ENCODE data around the gene TBC1D16.
"Not testable (repeated sequence)": the region's sequence is repeated elsewhere in the genome, so short reads cannot be mapped to it uniquely, and the experiment has no call there.

TBC1D16 gene

DNA sequence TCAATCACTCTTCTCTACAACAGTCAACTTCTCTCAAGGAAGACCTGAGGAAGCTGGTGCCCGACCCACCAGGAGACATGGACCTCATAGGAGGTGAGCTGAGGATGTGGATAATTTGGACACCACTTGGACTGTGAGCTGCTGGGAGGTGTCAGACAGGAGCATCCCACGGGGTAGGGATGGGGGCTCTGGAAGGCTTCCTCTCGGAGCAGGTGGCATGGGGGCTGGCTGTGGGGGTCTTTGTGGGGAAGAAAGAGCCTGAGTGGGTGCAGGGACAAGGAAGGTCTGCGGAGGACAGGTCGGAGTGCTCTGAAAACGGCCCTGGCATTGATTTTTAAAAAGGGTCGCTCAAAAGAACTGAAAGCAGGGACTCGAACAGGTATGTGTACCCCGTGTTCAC, 64.0 kb downstream of the TBC1D16 start:
- no peak for DNase-seq

DNA sequence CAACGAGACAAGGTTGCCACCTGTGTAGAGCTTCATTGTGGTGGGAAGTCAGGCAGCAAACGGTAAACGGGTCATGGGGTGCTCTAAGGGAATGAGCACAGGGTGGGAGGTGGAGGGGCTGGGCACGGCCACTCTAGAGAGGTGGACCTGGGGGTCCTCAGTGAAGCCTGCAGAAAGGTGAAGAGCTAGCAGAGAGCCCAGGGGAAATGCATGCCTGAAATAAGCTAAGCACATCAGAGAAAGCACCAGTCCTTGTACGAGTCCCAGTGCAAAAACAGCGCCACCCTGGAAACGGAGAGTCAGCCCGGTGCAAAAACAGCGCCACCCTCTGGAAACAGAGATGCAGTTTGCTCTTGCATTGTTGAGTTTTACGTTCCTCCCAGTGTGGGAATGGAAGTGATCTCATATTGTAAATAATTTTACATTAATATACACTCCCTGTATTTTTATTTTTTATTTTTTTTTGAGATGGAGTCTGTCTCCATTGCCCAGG, 65.0 kb downstream of the TBC1D16 start:
- no peak for DNase-seq

DNA sequence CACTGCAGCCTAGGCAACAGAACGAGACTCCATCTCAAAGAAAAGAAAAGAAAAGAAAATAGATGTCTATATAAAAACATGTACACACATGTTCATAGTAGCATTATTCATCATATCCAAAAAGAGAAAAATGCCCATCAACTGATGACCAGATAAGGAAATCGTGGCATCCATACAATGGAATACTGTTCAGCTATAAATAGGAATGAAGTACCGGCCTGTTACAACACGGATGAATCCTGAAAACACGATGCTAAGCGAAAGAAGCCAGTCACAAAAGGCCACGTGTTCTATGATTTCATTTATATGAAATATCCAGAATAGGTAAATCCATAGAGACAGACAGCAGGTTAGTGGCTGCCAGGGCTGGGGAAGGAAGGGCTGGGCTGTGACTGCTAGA, 65.8 kb downstream of the TBC1D16 start:
- DNase-seq, result no peak

DNA sequence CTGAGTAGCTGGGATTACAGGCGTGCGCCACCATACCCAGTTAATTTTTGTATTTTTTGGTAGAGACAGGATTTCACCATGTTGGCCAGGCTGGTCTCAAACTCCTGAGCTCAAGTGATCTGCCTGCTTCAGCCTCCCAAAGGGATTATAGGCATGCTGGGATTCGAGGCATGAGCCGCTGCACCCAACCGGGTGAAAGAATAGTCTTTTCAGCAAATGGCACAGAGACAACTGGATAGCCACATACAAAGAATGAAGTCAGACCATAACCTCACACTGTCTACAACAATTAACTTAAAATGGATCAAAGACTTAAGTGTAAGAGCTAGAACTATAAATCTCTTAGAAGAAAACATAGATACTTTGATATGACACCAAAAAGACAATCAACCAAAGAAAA, 67.6 kb downstream of the TBC1D16 start:
- DNase-seq, result no peak

DNA sequence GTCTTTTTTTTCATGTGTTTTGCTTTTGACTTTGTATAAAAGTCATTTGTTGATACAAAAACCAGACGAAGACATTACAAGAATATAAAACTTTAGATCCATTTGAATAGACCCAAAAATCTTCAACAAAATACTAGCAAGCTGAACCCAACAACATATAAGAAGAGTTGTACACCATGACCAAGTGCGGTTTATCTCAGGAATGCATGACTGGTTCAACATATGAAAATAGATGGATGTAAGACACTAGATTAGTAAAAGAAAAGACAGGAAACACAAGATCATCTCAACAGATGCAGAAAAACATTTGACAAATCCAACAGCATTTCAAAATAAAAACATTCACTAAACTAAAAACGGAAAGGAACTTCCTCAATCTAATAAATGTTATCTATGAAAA, 69.0 kb downstream of the TBC1D16 start:
- DNase-seq, result no peak

DNA sequence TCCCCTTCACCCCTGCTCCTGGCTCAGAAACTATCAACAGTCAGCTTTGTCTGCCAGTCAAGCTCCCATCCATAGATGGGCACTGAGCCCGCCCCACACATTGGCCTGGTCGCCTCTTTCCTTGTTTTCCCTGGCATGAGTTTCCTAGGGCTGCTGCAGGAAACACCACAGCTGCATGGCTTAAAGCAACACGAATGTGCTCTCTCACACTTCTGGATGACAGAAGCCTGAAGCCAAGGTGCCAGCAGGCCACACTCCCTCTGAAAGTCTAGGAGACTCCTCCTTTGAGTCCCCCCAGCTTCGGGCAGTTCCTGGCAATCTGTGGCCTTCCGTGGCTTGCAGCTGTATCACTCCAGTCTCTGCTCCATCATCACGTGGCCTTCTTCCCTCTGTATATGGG, 69.9 kb downstream of the TBC1D16 start:
- no peak for DNase-seq

DNA sequence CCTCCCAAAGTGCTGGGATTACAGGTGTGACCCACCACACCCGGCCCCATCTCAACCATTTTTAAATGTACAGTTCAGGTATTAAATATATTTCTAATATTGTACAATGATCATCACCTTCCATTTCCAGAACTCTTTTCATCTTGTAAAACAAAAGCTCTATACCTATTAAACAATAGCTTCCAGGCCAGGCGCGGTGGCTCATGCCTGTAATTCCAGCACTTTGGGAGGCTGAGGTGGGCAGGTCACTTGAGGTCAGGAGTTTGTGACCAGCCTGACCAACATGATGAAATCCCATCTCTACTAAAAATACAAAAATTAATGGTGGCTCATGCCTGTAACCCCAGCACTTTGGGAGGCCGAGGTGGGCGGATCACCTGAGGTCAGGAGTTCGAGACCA, 73.2 kb downstream of the TBC1D16 start:
- not testable (repeated sequence) for DNase-seq

DNA sequence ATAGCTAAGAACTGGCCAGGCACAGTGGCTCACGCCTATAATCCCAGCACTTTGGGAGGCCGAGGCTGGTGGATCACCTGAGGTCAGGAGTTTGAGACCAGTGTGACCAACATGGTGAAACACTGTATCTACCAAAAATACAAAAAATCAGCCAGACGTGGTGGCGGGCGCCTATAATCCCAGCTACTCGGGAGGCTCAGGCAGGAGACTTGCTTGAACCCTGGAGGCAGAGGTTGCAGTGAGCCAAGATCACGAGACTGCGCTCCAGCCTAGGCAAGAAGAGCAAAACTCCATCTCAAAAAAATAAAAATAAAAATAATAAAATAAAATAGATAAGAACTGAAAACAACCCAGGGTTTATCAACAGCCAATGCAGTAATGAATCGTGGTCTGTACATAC, 74.1 kb downstream of the TBC1D16 start:
- DNase-seq, result not testable (repeated sequence)

DNA sequence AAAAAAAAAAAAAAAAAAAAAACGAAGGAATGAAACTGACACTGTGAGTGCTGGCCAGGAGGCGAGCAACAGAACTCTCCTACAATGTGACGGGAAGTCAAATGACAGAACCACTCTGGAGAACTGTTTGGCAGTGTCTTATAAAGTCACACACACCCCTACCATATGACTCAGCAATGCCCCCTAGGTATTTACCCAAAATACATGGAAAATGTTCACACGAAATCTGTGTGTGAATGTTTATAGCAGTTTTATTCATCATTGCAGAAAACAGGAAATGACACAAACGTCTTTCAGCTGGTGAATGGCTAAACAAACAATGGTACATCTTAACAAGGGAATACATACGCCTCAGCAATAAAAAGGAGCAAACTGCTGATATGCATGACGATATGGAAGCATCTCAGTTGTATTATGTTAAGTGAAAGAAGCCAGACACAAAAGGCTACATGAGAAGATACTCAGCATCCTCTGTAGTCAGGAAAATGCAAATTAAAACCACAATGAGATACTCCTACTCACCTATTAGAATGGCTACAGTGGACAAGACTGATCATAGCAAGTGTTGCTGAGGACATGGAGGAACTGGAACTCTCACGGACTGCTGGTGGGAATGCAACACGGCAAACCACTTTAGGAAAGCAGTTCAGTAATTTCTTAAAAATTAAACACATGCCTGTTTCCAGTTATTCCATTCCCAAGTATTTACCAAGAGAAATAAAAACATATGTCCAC, 74.7 kb downstream of the TBC1D16 start:
- DNase-seq, result no peak

DNA sequence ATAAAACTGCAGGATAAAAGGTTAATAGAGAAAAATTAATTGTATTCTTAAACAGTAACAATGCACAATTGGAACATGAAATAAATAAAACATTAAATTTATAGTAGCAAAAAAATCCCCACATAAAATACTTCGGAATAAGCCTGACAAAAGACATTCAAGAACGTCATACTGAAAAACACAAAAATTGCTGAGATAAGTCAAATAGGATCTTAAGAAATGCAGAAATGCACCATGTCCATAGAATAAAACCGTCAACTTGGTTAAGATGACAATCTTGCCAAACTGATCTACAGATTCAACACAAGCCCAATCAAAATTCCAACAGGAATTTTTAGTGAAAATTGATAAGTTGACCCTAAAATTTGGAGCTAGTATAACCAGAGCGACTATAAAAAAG, 76.6 kb downstream of the TBC1D16 start:
- DNase-seq, result no peak

DNA sequence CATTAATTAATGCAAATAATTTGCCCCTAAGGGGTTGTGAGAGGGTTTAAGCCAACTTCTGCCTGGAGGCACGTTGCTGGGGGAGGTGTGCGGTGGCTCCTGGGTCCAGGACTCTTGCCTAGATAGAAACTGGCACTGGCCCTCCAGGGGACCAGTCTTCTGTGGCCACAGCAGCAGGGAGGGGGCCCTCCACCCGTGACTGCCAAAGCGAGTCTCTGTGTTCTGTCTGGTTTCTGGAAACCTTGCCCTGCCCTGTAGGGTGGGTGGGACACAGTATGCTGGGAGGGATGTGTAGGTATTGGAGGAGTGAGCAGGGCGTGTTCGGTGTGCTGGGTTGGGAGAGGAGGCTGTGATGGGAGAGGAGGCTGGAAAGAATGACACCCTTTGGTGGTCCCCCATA, 78.8 kb downstream of the TBC1D16 start:
- no peak for DNase-seq

DNA sequence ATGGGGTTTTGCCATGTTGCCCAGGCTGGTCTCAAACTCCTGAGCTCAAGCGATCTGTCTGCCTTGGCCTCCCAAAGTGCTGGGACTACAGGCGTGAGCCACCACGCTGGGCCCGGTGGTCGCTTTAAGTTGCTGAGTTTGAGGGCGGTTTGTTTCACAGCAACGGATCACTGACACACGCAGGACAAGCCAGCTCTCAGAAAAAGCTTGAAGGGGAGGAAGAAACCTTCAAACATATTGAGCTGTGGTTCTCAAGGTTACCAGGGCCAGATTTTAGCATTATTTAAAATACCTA, 79.3 kb downstream of the TBC1D16 start:
- DNase-seq, result not testable (repeated sequence)

DNA sequence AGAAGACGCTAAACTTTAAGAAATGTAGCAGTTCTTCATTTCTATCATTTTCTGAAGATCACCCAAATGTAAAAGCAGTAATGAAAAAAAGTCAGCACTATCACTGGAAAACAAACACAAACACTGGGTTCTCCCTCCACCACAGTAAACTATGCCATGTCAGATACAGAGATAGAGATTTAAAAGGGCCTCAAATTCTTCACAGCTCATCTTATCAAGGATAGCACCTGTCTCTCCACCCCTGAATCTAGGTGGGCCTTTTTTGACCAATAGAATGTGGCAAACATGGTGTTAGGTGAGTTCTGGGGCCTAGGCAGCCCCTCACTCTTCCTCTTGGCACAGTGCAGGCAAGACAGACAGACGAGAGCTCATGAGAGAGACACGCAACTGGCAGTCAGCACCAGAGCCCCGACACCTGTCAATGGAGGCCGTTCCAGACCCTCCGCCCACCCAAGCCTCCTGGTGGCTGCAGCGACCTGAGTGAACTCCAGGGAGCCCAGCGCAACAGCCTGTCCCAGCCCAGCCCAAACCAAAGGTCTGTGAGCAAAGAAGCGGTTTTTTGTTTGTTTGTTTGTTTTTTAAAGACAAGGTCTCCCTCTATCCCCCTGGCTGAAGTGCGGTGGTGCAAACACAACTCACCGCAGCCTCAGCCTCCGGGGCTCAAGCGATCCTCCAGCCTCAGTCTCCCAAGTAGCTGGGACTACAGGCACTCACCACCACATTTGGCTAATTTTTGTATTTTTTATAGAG, 79.8 kb downstream of the TBC1D16 start:
- no peak for DNase-seq

DNA sequence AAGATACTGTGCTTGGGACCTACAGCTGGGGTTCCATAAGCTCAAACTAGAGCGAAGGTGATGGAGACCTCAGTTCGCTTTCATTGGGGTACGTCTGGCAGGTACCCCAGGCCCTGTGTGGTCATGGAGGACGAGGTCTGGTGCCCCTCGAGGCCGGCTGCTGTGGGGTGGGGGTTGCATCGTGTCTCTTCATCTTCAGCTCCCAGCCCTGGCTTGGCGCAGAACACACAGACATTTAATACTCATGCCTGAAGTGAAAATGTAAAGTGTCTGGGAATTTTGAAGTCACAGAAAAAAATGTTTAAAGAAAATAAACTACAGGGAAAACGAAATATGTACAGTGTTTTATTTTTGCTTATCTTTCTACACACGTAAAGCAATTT, 80.5 kb downstream of the TBC1D16 start:
- no peak for DNase-seq

DNA sequence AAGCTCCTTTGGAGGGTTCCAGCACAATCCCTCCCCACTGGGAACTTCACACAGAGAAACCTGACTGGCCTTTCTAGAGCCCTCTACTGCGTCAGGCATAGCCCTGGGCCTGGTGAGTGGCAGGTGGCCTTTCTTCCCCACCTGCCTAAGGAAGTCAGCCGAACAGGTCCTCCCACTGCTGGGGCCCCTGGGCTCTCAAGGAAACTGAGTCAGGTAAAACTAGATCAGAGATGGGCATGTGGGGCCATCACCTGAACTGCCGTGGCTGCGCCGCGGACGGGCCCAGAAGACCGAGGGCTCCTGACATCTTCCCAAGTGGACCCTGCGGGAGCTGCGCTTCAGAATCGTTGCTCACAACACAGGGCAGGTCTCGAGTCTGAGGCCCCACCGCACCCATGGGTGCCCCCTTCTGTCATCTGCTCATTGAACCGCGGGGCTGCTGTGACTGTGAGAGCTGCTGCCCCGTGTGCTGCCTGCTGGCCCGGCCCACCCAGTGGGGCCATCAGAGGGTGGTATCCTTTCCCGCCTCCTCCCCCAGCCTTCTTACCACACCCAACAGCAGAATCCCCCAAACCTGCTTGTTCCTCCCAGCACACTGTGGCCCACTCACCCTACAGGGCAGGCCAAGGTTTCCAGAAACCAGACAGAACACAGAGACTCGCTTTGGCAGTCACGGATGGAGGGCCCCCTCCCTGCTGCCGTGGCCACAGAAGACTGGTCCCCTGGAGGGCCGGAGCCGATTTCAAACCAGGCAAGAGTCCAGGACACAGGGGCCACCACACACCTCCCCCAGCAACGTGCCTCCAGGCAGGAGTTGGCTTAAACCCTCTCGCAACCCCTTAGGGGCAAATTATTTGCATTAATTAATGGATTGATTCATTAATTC, 81.1 kb downstream of the TBC1D16 start:
- DNase-seq, result no peak

DNA sequence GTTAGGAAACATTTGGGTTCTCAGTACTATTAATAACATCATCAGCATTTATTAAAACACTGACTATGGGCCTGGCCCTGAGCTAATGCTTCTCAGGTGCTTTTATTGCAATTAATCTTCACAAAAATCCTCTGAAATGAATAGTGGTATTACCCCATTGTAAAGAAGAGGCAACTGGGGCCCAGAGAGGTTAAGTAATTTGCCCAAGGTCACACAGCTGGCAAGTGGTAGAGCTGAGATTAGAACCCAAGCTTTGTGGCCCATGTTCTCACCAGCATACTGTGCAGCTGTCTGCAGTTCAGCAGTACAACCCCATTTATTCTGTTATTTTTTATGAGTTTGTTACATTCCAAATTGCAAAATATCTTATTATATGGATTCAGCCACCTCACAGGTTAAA, 82.3 kb downstream of the TBC1D16 start:
- DNase-seq, result no peak

DNA sequence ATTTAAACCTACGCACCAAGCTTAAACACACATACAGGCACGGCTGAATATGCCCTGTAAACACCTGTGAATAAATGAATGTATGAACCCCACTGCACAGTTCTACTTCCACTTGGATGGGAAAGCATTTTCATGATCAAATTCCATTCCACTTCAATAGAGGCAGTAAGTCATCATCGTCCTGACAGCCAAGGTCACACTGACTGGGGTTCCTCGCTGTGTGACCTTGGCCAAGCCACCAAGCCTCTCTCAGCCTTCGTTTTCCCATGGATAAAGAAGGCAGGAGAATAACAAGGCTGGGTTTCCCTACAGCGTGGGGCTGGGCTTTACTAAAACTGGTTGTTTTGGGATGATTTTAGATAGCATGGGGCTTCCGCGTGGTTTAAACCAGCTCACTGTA, 82.8 kb downstream of the TBC1D16 start:
- no peak for DNase-seq

DNA sequence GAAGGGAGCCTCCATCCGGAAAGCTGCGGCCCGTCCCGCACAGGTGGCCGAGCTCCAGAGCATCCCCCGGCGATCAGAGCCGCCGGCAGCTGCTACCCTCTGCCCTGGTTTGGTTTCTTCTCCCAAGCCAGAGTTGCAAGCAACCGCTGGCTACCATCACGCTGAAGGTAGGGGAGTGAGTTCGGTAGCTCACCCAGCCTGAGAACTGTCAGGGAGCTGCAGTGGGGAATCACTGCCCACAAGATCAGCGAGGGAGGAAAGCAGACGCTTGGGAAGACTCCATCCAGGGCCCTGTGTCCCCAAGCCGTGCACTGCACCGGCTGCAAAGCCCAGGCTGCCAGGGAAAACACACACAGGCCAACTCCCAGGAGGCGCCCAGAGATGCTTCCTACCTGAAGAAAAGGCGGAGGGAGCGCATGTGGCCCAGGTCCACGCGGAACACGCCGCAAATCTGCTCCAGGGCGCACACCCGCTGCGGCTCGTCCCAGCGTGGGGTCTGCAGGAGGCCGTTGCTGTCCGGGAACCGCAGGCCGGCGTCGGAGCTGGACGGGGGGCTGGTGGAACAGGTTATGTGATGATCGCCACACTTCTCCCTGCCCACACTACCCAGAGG, 83.3 kb downstream of the TBC1D16 start:
- DNase-seq, result no peak

DNA sequence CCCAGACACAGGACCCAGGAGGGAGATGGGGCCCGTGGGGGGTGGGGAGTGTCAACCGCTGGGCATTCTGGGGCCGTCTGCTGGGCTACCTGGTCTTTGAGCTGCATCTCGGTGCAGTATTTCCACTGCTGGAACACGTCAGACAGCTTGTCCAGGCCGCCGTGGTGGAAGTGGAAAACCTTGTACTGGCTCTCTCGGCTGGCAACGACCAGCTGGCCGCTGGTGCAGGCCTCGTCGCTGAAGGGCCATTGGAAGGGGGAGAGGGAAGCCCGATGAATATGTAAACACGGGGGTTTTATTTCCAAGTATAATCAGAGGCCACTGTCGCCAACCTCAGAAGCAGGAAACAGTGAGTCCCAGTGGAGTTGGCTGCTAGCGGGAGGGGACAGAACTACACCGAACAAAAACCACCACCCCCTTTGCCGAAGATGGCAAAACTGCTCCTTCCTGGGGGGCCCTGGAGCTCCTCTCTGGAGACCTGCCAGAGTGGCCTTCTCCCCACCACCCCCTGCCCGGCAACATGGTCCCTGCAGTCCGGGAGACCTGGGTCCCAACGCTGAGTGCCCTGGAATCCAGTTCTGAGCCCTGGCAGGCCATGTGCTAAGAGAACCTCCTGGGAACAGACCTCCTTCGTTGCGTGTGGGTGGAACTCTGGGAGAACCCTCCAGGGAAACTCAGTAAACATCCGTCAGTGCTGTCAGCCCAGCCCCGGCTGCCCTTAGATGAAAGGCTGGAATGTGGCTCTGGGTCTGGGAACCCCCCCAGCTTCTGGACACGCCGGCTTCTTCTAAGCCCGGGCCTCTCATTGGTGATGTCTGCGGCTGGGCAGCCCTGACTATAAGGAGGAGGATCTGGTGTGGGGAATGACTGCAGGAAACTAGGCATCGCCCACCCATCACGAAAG, 84.1 kb downstream of the TBC1D16 start:
- DNase-seq, result no peak

DNA sequence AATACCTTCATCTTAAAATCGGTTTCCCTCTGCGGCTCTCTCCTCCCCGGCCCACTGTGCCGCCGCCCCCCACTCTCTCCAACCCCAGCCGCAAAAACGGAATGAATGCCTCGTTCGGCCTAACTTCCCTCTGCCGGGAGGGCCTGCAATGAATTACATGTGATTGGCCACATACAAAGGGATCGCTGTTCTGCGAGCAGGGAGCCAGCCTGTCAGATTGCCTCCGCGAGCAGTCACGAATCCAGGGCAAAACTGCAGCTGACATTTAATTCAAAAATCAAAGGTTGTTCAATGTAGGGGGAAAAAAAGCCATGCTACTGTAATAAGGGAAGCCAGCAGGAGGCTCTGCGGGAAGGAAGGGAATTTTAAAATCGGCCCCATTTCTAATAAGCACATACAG, 84.9 kb downstream of the TBC1D16 start:
- DNase-seq, result no peak

DNA sequence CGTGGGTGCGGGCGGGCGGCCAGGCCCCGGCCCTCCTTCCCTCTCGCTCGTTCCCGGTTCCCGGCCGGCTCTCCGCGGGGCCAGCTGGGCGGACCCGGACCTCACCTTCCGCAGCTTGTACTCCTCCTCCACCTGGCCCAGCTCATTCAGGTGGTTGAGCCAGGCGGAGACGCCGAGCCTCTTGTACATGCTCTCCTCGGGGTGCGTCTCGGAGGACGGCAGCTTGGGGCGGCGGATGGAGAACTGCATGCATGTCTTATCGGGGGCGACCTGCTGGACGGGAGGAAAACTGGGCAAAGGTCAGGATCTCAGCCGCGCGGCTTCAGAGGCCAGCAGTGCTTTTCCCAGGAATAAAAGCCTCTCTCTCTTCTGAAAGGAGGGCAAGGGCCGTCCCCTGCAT, 85.4 kb downstream of the TBC1D16 start:
- DNase-seq, result no peak

DNA sequence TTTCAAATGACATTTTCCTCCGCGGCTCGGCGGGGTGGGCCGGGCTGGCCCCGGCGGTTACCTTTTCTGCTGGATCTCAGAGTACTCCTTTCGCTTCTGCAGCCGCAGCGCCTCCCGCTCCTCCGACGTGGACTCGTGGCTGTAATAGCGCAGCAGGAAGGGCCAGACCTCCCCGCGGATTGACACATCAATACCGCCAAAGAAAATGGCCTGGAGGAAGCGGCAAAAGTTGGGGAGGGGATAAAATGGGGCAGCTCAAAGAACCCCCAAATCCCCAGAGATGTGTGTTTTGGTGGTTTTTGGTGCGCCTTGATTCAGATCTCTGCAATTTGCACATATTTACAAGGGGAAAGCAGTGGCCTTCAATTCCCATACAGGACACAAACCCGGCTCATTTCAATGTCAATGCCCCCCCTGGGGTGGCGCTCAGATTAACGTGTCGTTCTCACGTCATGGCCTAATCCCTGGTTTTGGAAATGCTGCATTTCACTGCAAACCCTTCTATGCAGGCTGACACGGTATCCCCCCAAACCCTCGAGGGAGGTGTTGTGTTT, 85.9 kb downstream of the TBC1D16 start:
- DNase-seq, result no peak

All from NCI-H1105 (cell line).